Endodermal cell (in vitro differentiated cells): ENCODE results near the gene FEM1B. TPM values are rescaled to one million over a fixed set of nuclear protein-coding genes. Genes with fewer than 3 reads are reported as not detected.
A peak's percentile ranks its signal among the peaks of the same experiment; 100 is the strongest.

Experiments
- DNase-seq: peaks from one replicate; pipeline ENCODE4 v3.0.0-alpha.2; 2017
- H3K27ac ChIP-seq: 2 replicates; pipeline ENCODE4 v1.5.1; 2013; ENCODE audit warnings: mild to moderate bottlenecking, low read depth, low read length, moderate library complexity
- H3K27me3 ChIP-seq: 2 replicates; pipeline ENCODE4 v1.6.1; 2013; ENCODE audit warnings: mild to moderate bottlenecking, low read length, moderate library complexity; ENCODE audit not compliant: insufficient read depth, control insufficient read depth, poor library complexity, severe bottlenecking
- H3K36me3 ChIP-seq: 2 replicates; pipeline ENCODE4 v1.7.0; 2013; ENCODE audit warnings: mild to moderate bottlenecking, low read length, moderate library complexity; ENCODE audit not compliant: control insufficient read depth, insufficient read depth
- H3K4me1 ChIP-seq: one replicate; pipeline ENCODE4 v1.7.0; 2013; ENCODE audit warnings: low read length; ENCODE audit not compliant: control insufficient read depth, insufficient read depth
- H3K4me3 ChIP-seq: 2 replicates; pipeline ENCODE4 v1.5.1; 2013; ENCODE audit warnings: mild to moderate bottlenecking, low read length, moderate library complexity
- H3K9ac ChIP-seq: 2 replicates; pipeline ENCODE4 v1.6.1; 2013; ENCODE audit warnings: mild to moderate bottlenecking, low read length, moderate library complexity; ENCODE audit not compliant: poor library complexity, severe bottlenecking; ENCODE audit errors: extremely low read depth
- H3K9me3 ChIP-seq: 2 replicates; pipeline ENCODE4 v1.6.1; 2013; ENCODE audit warnings: mild to moderate bottlenecking, low read length, moderate library complexity; ENCODE audit not compliant: control insufficient read depth
- H3K27ac Mint-ChIP-seq: 2 replicates; pipeline ENCODE4 v1.8.0; 2020; ENCODE audit warnings: mixed read lengths
- H3K27me3 Mint-ChIP-seq: 2 replicates; pipeline ENCODE4 v1.8.0; 2021; ENCODE audit warnings: mild to moderate bottlenecking, mixed read lengths; ENCODE audit not compliant: insufficient read depth
- H3K36me3 Mint-ChIP-seq: 2 replicates; pipeline ENCODE4 v1.8.0; 2020; ENCODE audit warnings: low read depth, mixed read lengths
- H3K4me1 Mint-ChIP-seq: 2 replicates; pipeline ENCODE4 v1.8.0; 2020; ENCODE audit warnings: mixed read lengths
- H3K4me3 Mint-ChIP-seq: 2 replicates; pipeline ENCODE4 v1.8.0; 2020; ENCODE audit warnings: mild to moderate bottlenecking, moderate library complexity, mixed read lengths
- H3K9me3 Mint-ChIP-seq: 2 replicates; pipeline ENCODE4 v1.8.0; 2020; ENCODE audit warnings: mild to moderate bottlenecking, mixed read lengths
- whole genome bisulfite sequencing, 2 experiments: methylation state at CpG; one replicate each; pipeline versions ENCODE4 v1.1.5 to v1.1.7; 2013; ENCODE audit warnings: missing lambda C conversion rate in 2 of 2, mixed read lengths in 1 of 2; ENCODE audit not compliant: insufficient coverage in 1 of 2, insufficient read length in 1 of 2; 5-methylcytosine and 5-hydroxymethylcytosine counted together
- total RNA-seq, 2 donors: library from RNA; stranded (reverse); fragmentation: NEBNext Ultra II Directional in 1 of 2; extraction: Animal tissue kit (Norgen Biotek cat#: 25700) in 1 of 2; gene quantifications; 2 replicates in 1 of 2; 3 replicates in 1 of 2; pipeline ENCODE4 v1.2.1, GENCODE V29; 2021
- TF ChIP-seq, protein P1 (sequence below): fragments of 200-600 bp; sonication (generic); conservative IDR thresholded peaks from 2 replicates; pipeline ENCODE4 v1.5.0; 2021; ENCODE audit warnings: antibody characterized with exemption, mild to moderate bottlenecking

The FEM1B gene
- total RNA-seq, 2 donors from 2014 or later, result 65.4 to 67.9 TPM

DNA sequence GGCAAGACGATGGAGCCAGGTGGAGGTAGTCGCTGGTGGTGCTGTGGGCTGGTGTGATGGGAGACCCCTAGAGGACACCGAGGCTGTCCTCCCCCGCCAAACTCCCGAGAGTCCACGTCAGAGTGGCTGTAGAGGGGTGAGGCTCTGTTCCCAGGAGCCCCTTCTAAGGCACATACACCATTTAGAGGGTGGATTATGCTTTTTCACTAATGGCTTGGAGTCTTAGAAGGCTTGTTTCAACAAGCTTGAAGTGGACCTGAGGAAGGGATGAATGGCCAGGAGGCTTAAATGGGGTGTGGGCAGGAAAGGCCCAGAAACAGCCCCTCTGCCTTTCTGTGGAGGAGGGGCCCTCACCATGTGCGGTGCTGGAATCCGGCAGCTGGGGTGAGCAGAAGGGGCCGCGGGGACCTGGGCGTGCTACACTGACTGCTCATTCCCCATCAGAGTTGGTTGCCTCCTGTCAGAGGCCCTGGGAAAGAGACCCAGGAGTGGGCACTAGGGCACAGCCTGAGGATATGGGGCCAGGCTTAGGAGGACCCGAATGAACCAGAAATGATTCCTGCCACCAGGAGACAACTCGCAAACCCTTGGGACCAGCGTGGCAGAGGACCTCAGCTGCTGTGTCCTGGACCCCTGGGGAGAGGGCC lies 66.2 kb downstream of the FEM1B start:
- no peak overlapping the region for H3K4me3 Mint-ChIP-seq
- H3K27me3 Mint-ChIP-seq, result no peaks in the 10 kb centered on the region
- Histone ChIP-seq H3K9ac (no peak overlapping the region), H3K27ac (no peak overlapping the region), H3K36me3 (no peaks in the 10 kb centered on the region), H3K4me1 (no peaks in the 10 kb centered on the region), H3K9me3 (no peaks in the 10 kb centered on the region), H3K4me3 (no peak overlapping the region), H3K27me3 (no peaks in the 10 kb centered on the region)
- DNase-seq, result no peak
- H3K36me3 Mint-ChIP-seq, result no peaks in the 10 kb centered on the region
- no peaks in the 10 kb centered on the region for H3K9me3 Mint-ChIP-seq
- no peak overlapping the region for H3K27ac Mint-ChIP-seq
- WGBS, 2 experiments, result 87 to 88% methylated on average over 9 to 14 of the region's 14 CpGs
- H3K4me1 Mint-ChIP-seq, result no peaks in the 10 kb centered on the region
- TF ChIP-seq, protein P1, sequence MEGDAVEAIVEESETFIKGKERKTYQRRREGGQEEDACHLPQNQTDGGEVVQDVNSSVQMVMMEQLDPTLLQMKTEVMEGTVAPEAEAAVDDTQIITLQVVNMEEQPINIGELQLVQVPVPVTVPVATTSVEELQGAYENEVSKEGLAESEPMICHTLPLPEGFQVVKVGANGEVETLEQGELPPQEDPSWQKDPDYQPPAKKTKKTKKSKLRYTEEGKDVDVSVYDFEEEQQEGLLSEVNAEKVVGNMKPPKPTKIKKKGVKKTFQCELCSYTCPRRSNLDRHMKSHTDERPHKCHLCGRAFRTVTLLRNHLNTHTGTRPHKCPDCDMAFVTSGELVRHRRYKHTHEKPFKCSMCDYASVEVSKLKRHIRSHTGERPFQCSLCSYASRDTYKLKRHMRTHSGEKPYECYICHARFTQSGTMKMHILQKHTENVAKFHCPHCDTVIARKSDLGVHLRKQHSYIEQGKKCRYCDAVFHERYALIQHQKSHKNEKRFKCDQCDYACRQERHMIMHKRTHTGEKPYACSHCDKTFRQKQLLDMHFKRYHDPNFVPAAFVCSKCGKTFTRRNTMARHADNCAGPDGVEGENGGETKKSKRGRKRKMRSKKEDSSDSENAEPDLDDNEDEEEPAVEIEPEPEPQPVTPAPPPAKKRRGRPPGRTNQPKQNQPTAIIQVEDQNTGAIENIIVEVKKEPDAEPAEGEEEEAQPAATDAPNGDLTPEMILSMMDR, result peak; percentile 35

DNA sequence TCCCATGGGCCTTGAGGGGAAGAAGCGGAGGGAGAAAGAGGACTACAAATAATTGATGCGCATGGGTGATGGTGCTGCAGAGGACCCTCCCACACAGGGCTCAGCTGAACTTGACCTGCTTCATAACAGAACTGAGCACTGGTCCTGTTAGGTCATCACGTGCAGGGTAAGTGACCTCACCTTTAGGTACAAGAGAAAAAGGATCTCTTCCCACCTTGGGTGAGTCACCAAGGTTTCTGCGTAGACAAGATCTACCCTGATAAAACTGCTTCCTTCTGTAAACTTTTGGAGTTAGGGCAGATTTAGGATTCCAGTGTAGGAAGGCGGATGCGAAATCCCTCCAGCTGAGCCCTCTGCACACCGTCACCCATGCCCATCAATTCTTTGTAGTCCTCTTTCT lies 67.1 kb downstream of the FEM1B start:
- Mint-ChIP-seq H3K27me3 (no peaks in the 10 kb centered on the region), H3K36me3 (no peaks in the 10 kb centered on the region), H3K27ac (no peak overlapping the region), H3K9me3 (no peaks in the 10 kb centered on the region), H3K4me1 (no peaks in the 10 kb centered on the region), H3K4me3 (no peak overlapping the region)
- Histone ChIP-seq H3K27ac (no peak overlapping the region), H3K27me3 (no peaks in the 10 kb centered on the region), H3K4me3 (no peak overlapping the region), H3K36me3 (no peaks in the 10 kb centered on the region), H3K9ac (no peak overlapping the region), H3K9me3 (no peaks in the 10 kb centered on the region), H3K4me1 (no peaks in the 10 kb centered on the region)
- 92 to 94% methylated on average over 7 of the region's 7 CpGs for WGBS, 2 experiments
- DNase-seq, result no peak
- TF ChIP-seq, protein P1, result no peak

Other genes with a start within 250 kb of the FEM1B start
- gene PIAS1, start 223.4 kb upstream of the FEM1B start, total RNA-seq, result 10 to 100 TPM; 38.0 to 40.1 TPM
- 10 to 100 TPM in 1 of 2 donors, 1 to 10 TPM in 1; 9.7 to 17.4 TPM for gene CALML4, start 72.4 kb upstream of the FEM1B start, total RNA-seq
- gene CLN6, start 48.0 kb upstream of the FEM1B start, total RNA-seq, result 10 to 100 TPM; 51.6 to 59.6 TPM
- gene ITGA11, start 154.4 kb downstream of the FEM1B start, total RNA-seq, result 1 to 10 TPM in 1 of 2 donors, under 1 TPM in 1; 0.35 to 1.4 TPM